RWPE2 (cell line): ENCODE data around the gene CYP3A5.

Experiments used
- ATAC-seq: fragments of 200-7000 bp; cut with Tn5 transposase; 3 replicates; pipeline ENCODE4 v1.9.1; 2021; ENCODE audit warnings: low read depth
- DNase-seq: peaks from one replicate; pipeline ENCODE4 v3.0.0-alpha.2; 2020; ENCODE audit warnings: low spot score
- H3K27ac ChIP-seq: fragments of 450-650 bp; 2 replicates; pipeline ENCODE4 v1.5.1; 2017; ENCODE audit warnings: mild to moderate bottlenecking; ENCODE audit not compliant: poor library complexity, severe bottlenecking
- H3K27me3 ChIP-seq: fragments of 250-450 bp; sonication (Bioruptor Pico); 2 replicates; pipeline ENCODE4 v1.5.1; 2021; ENCODE audit warnings: mild to moderate bottlenecking, moderate library complexity; ENCODE audit not compliant: insufficient read depth, poor library complexity, severe bottlenecking
- H3K36me3 ChIP-seq: fragments of 250-450 bp; sonication (Bioruptor Pico); 2 replicates; pipeline ENCODE4 v1.5.1; 2020; ENCODE audit warnings: low read depth, mild to moderate bottlenecking, moderate library complexity
- H3K4me1 ChIP-seq: fragments of 250-450 bp; sonication (Bioruptor Pico); 2 replicates; pipeline ENCODE4 v1.5.1; 2021; ENCODE audit warnings: mild to moderate bottlenecking, moderate library complexity; ENCODE audit not compliant: insufficient read depth, poor library complexity, severe bottlenecking
- H3K4me3 ChIP-seq: fragments of 250-450 bp; sonication (Bioruptor Pico); 2 replicates; pipeline ENCODE4 v1.5.1; 2021; ENCODE audit warnings: mild to moderate bottlenecking, moderate library complexity; ENCODE audit not compliant: severe bottlenecking
- H3K9me3 ChIP-seq: fragments of 250-450 bp; sonication (Bioruptor Pico); 2 replicates; pipeline ENCODE4 v1.5.1; 2021; ENCODE audit warnings: mild to moderate bottlenecking, moderate library complexity; ENCODE audit not compliant: severe bottlenecking
- CTCF ChIP-seq: fragments of 450-650 bp; IDR thresholded peaks from one replicate; pipeline ENCODE4 v1.5.1; 2017; ENCODE audit warnings: mild to moderate bottlenecking, moderate library complexity; ENCODE audit not compliant: poor library complexity, severe bottlenecking

The CYP3A5 gene

GRCh38 chr7:99652671-99653070, 27.1 kb downstream of the CYP3A5 start:
- Histone ChIP-seq H3K4me3 (no peak overlapping the region), H3K27ac (no peak overlapping the region), H3K27me3 (no peaks in the 10 kb centered on the region), H3K9me3 (no peaks in the 10 kb centered on the region), H3K36me3 (no peaks in the 10 kb centered on the region), H3K4me1 (no peaks in the 10 kb centered on the region)
- ATAC-seq (no peak), DNase-seq (no peak)
- TF ChIP-seq CTCF, result no peak

GRCh38 chr7:99651290-99651689, 28.5 kb downstream of the CYP3A5 start:
- ATAC-seq (no peak), DNase-seq (no peak)
- Histone ChIP-seq H3K27me3 (no peaks in the 10 kb centered on the region), H3K4me3 (no peak overlapping the region), H3K4me1 (no peaks in the 10 kb centered on the region), H3K9me3 (no peaks in the 10 kb centered on the region), H3K27ac (no peak overlapping the region), H3K36me3 (no peaks in the 10 kb centered on the region)
- no peak for TF ChIP-seq CTCF

- H3K4me1 ChIP-seq, result no peaks in the 10 kb centered on the region
- H3K4me3 ChIP-seq, result no peak overlapping the region
- no peaks in the 10 kb centered on the region for H3K27me3 ChIP-seq
- peaks cover 3% of the 10 kb centered on the region for H3K9me3 ChIP-seq
- no peak for DNase-seq
- ATAC-seq, result no peak
- no peak overlapping the region for H3K27ac ChIP-seq
- TF ChIP-seq CTCF, result no peak
- H3K36me3 ChIP-seq, result no peaks in the 10 kb centered on the region
Observed at GRCh38 chr7:99648843-99649242, 31.0 kb downstream of the CYP3A5 start.

GRCh38 chr7:99645590-99645989, 34.2 kb downstream of the CYP3A5 start:
- ATAC-seq (no peak), DNase-seq (no peak)
- no peaks in the 10 kb centered on the region for H3K27me3 ChIP-seq
- H3K4me3 ChIP-seq, result no peak overlapping the region
- no peaks in the 10 kb centered on the region for H3K36me3 ChIP-seq
- no peak overlapping the region for H3K27ac ChIP-seq
- peaks cover 3% of the 10 kb centered on the region for H3K9me3 ChIP-seq
- TF ChIP-seq CTCF, result no peak
- no peaks in the 10 kb centered on the region for H3K4me1 ChIP-seq

GRCh38 chr7:99644431-99644830, 35.4 kb downstream of the CYP3A5 start:
- Histone ChIP-seq H3K9me3 (peaks cover 3% of the 10 kb centered on the region), H3K36me3 (no peaks in the 10 kb centered on the region), H3K4me1 (no peaks in the 10 kb centered on the region), H3K27ac (no peak overlapping the region), H3K4me3 (no peak overlapping the region), H3K27me3 (no peaks in the 10 kb centered on the region)
- no peak for TF ChIP-seq CTCF
- ATAC-seq (no peak), DNase-seq (no peak)
